22Rv1 (cell line): ENCODE results near the gene SPTBN1.

ENCODE experiments used
- H3K27ac ChIP-seq: fragments of 450-650 bp; 2 replicates; pipeline ENCODE4 v1.5.1; 2017
- CTCF ChIP-seq: fragments of 450-650 bp; IDR thresholded peaks from 2 replicates; pipeline ENCODE4 v1.5.1; 2017; ENCODE audit warnings: mild to moderate bottlenecking
- ZFX ChIP-seq: fragments of 450-650 bp; IDR thresholded peaks from 2 replicates; pipeline ENCODE4 v1.6.1; 2017; ENCODE audit warnings: antibody characterized with exemption, borderline replicate concordance

SPTBN1 gene

DNA sequence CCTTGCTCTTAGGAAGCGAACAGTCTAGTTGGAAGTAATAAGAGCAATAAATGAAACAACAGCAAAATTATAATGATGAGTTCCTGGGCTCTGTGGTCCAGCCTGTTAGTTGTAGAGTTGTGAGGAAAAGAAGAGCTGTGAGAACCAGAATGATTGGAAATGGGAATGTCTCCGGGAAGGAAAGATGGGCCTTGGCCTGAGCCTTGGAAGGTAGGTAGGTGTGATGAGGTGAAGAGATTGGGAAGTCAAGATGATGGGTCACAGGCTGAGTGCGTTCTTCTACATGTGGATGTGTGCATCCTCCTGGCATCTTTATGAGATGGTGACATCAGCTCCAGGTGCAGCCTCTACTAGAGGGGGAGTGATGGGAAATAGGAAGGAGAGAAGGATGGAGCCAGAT is 152.1 kb downstream of the SPTBN1 start:
- TF ChIP-seq ZFX = no peak
- no peak for TF ChIP-seq CTCF
- no peak overlapping the region for H3K27ac ChIP-seq

DNA sequence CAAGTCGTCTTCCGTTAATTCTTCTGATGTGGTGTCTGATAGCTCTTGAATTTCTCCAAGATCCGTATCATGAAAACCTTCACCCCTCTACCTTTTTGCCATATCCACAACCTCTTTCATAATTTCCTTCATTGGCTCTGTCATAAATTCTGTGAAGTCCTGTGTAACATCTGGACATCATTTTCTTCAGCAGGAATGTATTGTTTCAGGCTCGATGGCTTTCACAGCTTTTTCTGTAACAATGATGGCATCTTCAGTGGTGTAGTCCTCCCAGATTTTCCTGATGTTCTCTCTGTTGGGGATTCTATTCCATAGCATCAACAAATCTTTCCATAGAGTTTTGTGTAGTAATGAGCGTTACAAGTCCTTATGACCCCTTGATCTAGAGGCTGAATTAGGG is 153.1 kb downstream of the SPTBN1 start:
- H3K27ac ChIP-seq = no peak overlapping the region
- TF ChIP-seq CTCF (no peak), ZFX (no peak)

GRCh38 chr2:54609647-54610046 is 153.5 kb downstream of the SPTBN1 start:
- H3K27ac ChIP-seq = no peak overlapping the region
- no peak for TF ChIP-seq ZFX
- TF ChIP-seq CTCF = no peak

GRCh38 chr2:54610700-54611099 is 154.6 kb downstream of the SPTBN1 start:
- TF ChIP-seq CTCF (no peak), ZFX (no peak)
- no peak overlapping the region for H3K27ac ChIP-seq

DNA sequence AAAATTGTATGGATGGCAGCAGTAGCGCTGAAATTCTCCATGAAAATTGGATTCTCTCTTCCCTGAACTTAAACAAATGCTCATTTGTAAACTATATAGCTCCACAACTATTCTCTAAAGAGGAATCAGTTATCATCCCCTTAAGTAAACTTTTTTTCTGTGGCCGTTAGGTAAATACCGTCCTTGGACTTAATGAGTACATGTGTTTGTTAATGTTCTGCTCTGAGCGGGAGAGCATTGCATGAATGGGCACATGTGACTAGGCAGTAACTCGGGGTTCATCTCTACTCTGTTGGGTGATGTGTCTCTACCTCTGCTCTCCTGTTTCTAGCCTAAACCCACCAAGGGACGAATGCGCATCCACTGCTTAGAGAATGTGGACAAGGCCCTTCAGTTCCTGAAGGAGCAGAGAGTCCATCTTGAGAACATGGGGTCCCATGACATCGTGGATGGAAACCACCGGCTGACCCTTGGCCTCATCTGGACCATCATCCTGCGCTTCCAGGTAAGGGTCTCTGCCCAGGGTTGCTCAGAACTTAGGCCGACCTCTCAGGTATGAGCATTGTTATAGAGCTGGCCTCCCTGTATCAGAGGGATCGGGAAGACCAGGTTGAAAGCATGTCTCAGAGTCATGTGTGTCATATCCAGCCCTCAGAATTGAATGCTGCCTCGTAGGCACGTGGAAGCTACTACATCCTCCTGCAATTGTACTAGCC is 155.9 kb downstream of the SPTBN1 start:
- no peak overlapping the region for H3K27ac ChIP-seq
- no peak for TF ChIP-seq ZFX
- TF ChIP-seq CTCF = no peak

DNA sequence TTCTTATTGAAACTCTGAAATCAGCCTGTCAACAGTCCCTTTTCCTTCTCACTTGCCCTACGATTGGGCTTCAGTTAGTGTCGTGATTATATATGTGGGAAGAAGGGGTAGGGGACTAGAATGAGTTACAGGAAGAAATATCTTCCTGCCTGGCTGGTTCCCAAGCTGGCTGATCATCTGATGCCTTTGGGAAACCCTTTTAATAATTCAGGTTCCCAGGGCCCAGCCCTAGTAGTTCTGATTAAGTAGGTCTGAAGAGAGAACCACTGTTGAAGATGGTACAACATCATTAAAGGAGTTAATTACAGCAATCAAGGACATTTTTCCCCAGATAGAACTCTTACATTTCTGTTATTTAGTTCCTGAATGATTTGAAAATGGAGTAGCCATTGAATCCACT is 157.3 kb downstream of the SPTBN1 start:
- no peak for TF ChIP-seq ZFX
- TF ChIP-seq CTCF = no peak
- no peak overlapping the region for H3K27ac ChIP-seq

DNA sequence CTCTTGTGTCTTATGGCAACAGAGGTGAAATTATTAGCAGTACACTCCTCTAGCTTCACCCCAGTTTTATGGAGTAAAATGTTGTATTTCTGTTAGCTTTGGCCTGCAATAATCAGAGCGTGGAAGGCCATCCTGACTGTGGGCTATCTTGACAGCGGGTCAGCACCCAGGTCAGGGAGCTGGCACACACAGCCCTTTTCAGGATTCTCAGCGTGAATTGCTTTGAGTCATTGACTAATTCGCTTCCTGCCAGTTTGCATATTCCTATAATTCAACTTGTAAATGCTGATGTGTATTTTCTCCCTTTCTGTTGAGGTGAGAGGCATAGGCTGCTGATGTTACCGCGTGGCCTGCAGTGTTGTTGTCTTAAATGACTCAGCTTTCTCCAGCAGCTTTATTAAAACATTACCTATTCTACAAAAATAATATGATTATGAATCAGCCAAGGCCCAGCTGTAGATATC is 157.7 kb downstream of the SPTBN1 start:
- TF ChIP-seq CTCF (no peak), ZFX (no peak)
- H3K27ac ChIP-seq = no peak overlapping the region
